ENCODE data around the gene URI1.
A peak's percentile ranks its signal among the peaks of the same experiment; 100 is the strongest.

The URI1 gene

GRCh38 chr19:29927944-29928625 lies 14.0 kb upstream of the URI1 start:
- H3K4me3 ChIP-seq (ENCODE audit: low read depth, low read length, poor library complexity, severe bottlenecking): no peak overlapping the region
- no peaks in the 10 kb centered on the region for H3K79me2 ChIP-seq (ENCODE audit: insufficient read depth, low read length)
- H3K27ac ChIP-seq (ENCODE audit: low read depth, low read length, poor library complexity, severe bottlenecking): no peak overlapping the region
- no peaks in the 10 kb centered on the region for H3F3A ChIP-seq (ENCODE audit: insufficient read depth, low read length)
- H3K9me2 ChIP-seq (ENCODE audit: low read depth, low read length): no peaks in the 10 kb centered on the region
- H3K9ac ChIP-seq (ENCODE audit: low read length): no peak overlapping the region
- no peaks in the 10 kb centered on the region for H3K36me3 ChIP-seq (ENCODE audit: insufficient read depth, low read length)
- peaks cover 17% of the 10 kb centered on the region for H3K4me1 ChIP-seq (ENCODE audit: insufficient read depth, low read length, severe bottlenecking)
- H4K20me1 ChIP-seq (ENCODE audit: insufficient read depth, low read length): no peaks in the 10 kb centered on the region
- no peak for TF ChIP-seq EZH2 (IDR thresholded peaks at IDR 0.05; ENCODE audit: borderline replicate concordance, low read length)
- no peak for TF ChIP-seq CTCF (IDR thresholded peaks at IDR 0.05; ENCODE audit: low read length)
- H3K4me2 ChIP-seq (ENCODE audit: low read length): peak overlapping the region; percentile 8; the same call in 1 of the 2 replicates
- H3K9me3 ChIP-seq (ENCODE audit: low read length): no peaks in the 10 kb centered on the region
- H3K27me3 ChIP-seq (ENCODE audit: insufficient read depth, low read length): no peaks in the 10 kb centered on the region
- H2AFZ ChIP-seq (ENCODE audit: low read length): no peak overlapping the region

GRCh38 chr19:29928831-29929230 lies 13.2 kb upstream of the URI1 start:
- no peaks in the 10 kb centered on the region for H3K27me3 ChIP-seq (ENCODE audit: insufficient read depth, low read length)
- no peak for TF ChIP-seq CTCF (IDR thresholded peaks at IDR 0.05; ENCODE audit: low read length)
- no peak for TF ChIP-seq EZH2 (IDR thresholded peaks at IDR 0.05; ENCODE audit: borderline replicate concordance, low read length)
- peaks cover 16% of the 10 kb centered on the region for H3K4me1 ChIP-seq (ENCODE audit: insufficient read depth, low read length, severe bottlenecking)
- H2AFZ ChIP-seq (ENCODE audit: low read length): no peak overlapping the region
- H3F3A ChIP-seq (ENCODE audit: insufficient read depth, low read length): no peaks in the 10 kb centered on the region
- no peaks in the 10 kb centered on the region for H3K9me2 ChIP-seq (ENCODE audit: low read depth, low read length)
- H3K4me3 ChIP-seq (ENCODE audit: low read depth, low read length, poor library complexity, severe bottlenecking): no peak overlapping the region
- no peaks in the 10 kb centered on the region for H3K9me3 ChIP-seq (ENCODE audit: low read length)
- H3K79me2 ChIP-seq (ENCODE audit: insufficient read depth, low read length): no peaks in the 10 kb centered on the region
- no peaks in the 10 kb centered on the region for H4K20me1 ChIP-seq (ENCODE audit: insufficient read depth, low read length)
- no peaks in the 10 kb centered on the region for H3K36me3 ChIP-seq (ENCODE audit: insufficient read depth, low read length)
- H3K9ac ChIP-seq (ENCODE audit: low read length): no peak overlapping the region
- no peak overlapping the region for H3K4me2 ChIP-seq (ENCODE audit: low read length)
- no peak overlapping the region for H3K27ac ChIP-seq (ENCODE audit: low read depth, low read length, poor library complexity, severe bottlenecking)

GRCh38 chr19:29934257-29934656 lies 7.8 kb upstream of the URI1 start:
- Histone ChIP-seq H3K79me2 (ENCODE audit: insufficient read depth, low read length) (no peaks in the 10 kb centered on the region), H3F3A (ENCODE audit: insufficient read depth, low read length) (no peaks in the 10 kb centered on the region), H3K27me3 (ENCODE audit: insufficient read depth, low read length) (no peaks in the 10 kb centered on the region), H3K36me3 (ENCODE audit: insufficient read depth, low read length) (no peaks in the 10 kb centered on the region; the same call in 1 of the 2 replicates), H3K9me3 (ENCODE audit: low read length) (peaks cover 4% of the 10 kb centered on the region; the same call in 1 of the 2 replicates), H4K20me1 (ENCODE audit: insufficient read depth, low read length) (no peaks in the 10 kb centered on the region), H3K27ac (ENCODE audit: low read depth, low read length, poor library complexity, severe bottlenecking) (no peak overlapping the region), H3K4me2 (ENCODE audit: low read length) (no peak overlapping the region), H3K9me2 (ENCODE audit: low read depth, low read length) (no peaks in the 10 kb centered on the region), H3K9ac (ENCODE audit: low read length) (no peak overlapping the region), H2AFZ (ENCODE audit: low read length) (no peak overlapping the region), H3K4me3 (ENCODE audit: low read depth, low read length, poor library complexity, severe bottlenecking) (no peak overlapping the region), H3K4me1 (ENCODE audit: insufficient read depth, low read length, severe bottlenecking) (no peaks in the 10 kb centered on the region)
- TF ChIP-seq EZH2 (IDR thresholded peaks at IDR 0.05; ENCODE audit: borderline replicate concordance, low read length) (no peak), CTCF (IDR thresholded peaks at IDR 0.05; ENCODE audit: low read length) (no peak)
